ENCODE data around the gene RAB23.

- TF ChIP-seq CTCF (conservative IDR thresholded peaks at IDR 0.05) (no peak), EZH2 (IDR thresholded peaks at IDR 0.05; ENCODE audit: low read depth) (no peak)
Measured at GRCh38 chr6:57207141-57207540, 15.0 kb downstream of the RAB23 start.
